Medulla oblongata (tissue), 1 donor: Measurements from ENCODE around the gene FBXO27.
"Not testable (repeated sequence)": the region's sequence is repeated elsewhere in the genome, so short reads cannot be mapped to it uniquely, and the experiment has no call there.

Experiments used
- DNase-seq: peaks from one replicate; pipeline ENCODE4 v3.0.0-alpha.2; 2015; ENCODE audit errors: extremely low spot score

Gene FBXO27

DNA sequence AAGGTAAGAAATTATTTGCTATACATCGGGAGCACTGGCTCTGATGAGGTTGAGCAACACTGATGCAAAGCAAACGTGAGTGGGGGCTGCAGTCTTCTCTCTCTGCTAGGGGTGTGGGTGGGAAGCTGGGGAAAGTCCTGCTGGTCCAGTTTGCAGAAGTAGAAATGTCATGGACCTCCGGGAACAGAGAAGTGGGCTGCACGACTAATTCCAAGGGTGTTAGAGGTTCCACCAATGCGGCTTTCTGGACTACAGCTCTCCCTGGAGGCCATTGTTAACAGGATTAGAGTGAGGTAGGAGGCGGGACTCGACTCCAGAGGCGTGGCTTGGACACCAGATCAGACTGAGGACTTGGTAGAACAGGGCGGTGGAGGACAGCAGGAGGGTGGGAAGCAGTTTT lies 5.7 kb upstream of the FBXO27 start:
- DNase-seq, result peak; percentile 28

DNA sequence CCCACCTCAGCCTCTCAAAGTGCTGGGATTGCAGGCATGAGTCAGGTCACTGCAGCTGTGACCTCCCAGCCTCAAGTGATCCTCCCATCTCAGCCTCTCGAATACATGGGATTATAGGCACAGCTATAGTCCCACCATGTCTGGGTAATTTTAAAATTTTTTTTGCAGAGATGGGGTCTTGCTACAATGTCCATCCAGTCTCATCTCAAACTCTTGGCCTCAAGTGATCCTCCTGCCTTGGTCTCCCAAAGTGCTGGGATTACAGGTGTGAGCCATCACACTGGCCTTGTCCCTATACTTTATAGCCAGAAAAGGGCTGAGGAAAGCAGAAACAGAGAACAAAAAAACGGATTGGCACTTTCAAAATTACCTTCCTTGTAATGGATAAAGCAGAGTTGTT lies 4.8 kb upstream of the FBXO27 start:
- no peak for DNase-seq

DNA sequence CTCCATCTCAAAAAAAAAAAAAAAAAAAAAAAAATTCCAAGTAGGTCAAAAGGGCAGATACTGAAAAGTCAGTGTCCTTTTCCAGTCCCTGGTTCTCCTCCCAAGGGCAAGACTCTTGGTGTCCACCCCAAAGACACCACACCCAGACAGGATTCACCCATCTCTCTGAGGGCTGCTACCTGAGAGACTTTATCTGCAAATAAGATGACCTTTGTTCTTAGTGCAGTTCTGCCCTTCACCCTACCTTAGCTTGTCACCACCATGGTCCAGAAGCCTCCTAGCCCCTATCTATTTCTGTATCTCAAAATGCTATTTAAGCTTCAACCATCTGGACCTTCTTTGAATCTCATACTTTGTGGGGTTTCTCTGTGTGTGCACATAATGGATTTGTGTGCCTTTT lies 4.2 kb upstream of the FBXO27 start:
- DNase-seq, result no peak

DNA sequence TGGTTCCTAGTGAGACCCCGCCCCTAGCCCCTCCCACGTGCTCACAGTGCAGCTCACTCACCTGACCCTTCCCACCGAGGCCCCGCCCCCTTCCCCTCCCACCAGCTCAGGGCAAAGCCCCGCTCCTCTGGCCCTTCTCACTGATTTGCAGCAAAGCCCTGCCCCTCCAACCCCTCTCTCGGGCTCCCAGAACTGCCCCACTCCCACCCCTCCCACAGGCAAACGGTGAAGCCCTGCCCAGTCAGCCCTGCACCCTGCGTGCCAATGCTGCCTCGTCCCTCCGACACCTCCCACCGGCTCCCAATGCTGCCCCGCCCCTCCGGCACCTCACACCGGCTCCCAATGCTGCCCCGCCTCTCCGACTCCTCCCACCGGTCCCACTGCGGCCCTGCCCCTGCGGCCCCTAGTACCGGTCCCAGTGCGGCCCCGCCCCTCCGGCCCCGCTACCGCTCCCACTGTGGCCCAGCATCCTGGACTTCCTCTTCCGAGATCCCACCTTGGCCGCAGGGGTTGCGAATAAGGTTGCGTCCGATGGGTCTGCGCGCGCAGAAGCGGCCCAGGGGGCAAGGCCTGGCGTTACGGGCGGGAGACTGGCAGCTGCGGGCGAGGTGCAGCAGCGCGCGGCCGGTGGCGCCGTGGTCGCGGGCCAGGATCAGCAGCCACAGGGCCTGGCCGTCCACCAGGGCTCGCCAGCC lies 834 bp downstream of the FBXO27 start:
- peak; percentile 55 for DNase-seq

DNA sequence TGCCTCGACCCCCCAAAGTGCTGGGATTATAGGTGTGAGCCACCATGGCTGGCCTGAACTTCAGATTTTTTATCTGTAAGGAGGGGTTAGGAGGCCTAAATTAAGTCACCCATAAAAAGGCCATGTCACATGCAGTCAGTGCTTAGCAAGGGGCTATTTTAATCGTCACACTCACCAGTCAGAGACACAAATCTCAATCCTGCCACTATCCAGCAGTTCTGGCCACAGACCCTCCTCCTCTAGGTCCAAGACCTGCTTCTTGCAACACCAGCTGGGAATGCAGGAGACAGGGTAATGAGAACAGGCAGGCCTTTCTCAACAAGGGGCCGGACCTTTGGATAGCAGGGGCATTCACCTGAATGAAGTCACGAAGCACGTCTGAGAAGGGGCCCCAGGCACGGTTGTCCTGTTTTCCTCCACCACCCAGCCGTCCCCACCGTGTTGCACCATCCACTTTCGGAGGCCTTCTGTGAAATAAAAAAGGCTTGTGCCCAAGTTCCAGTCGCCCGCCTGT lies 1.4 kb downstream of the FBXO27 start:
- no peak for DNase-seq

DNA sequence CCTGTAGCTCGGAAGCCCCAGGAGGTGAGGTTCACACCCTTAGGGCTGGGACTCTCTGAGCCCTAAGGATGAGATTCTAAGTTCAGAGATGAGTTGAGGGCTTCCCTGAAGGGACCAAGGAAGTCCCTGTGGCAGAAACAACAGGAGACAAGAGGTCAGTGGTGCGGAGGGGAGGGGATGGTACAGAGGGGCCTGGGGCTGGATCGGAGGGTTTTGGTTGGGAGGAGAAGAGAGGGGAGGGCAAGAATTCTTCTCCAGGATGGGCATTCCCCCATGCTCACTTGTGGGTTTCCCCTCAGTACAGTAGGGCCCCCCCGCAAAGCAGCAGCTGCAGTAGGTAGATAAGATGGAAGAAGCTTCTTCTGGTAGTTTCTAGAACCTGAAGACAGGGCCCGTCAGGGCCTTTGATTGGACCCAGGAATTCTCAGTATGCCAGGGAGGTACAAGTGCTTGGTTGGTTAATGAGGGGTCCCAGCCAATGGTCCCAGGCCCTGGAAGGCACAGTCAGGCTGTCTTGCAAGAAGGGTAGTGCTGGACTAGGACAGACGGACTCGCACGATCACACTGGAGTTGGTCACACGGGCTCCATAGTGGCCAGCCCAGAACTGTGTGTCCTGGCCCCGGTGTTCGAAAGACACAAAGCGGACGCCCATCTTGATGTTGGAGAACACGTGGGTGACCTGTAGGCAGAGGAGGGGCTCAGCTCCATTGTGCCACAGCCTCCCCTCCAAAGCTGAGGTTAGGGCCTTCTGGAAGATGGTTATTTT lies 7.3 kb downstream of the FBXO27 start:
- no peak for DNase-seq

DNA sequence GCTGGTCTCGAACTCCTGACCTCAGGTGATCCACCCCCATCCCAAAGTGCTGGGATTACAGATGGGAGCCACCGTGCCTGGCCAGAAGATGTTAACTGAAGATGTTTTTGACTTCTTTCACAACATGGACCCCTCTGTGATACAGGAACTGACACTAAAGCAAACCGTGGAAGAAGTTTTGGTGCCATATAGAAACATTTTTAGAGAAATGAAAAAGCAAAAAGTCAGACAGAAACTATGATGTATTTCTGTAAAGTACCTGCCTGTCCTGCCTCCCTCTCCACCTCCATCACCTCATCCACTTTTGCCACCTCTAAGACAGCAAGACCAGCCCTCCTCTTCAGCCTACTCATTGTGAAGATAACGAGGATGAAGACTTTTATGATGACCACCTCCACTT lies 11.3 kb downstream of the FBXO27 start:
- no peak for DNase-seq

DNA sequence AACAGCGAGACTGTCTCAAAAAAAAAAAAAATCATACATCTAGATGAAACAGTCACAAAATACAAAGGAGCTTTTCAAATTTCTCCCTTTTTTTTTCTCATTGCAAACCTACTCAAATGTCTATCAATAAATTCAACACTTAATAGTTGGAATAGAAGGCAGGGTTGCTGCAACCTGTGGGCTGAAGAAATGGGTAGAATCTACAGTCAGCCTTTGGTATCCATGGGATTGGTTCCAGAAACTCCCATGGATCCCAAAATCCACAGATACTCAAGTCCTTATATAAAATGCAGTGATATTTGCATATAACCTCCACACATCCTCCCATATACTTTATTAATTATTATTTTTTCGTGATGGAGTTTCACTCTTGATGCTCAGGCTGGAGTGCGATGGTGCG lies 14.7 kb downstream of the FBXO27 start:
- no peak for DNase-seq

DNA sequence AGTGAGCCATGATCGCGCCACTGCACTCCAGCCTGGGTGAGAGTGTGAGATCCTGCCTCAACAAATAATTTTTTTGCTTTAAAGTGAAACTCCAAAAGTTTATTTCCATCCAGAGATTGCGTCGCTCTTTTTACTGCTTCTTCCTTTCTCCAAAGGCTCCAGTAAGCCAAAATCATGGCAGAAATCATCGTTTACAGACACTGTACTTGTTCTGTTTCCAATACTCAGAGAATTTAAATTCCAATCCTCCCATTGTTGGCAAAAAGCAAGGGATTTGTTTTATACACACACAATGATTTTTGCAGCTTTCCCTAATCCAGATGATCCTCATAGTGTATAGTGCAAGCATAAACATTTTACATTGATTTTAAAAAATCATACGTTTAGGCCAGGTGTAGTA lies 15.3 kb downstream of the FBXO27 start:
- no peak for DNase-seq

DNA sequence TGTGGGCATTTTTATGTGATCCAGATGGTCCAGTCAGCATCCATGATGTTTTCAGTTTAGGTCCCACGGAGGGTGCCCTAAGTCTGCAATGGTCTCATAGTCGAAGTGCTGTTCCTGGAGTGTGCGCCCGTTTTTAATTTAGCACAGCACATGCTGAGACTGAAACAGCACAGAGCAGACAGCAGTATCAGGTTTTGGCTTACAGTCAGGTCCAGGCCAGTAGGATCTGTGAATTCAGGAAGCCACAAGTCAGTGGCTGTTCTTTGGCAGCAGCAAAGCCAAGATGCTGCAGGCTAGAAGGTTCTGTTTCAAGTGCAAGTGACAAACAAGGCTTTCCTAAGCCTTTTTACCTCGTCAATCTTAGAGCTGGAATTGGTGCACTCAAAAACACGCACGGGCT lies 18.3 kb downstream of the FBXO27 start:
- no peak for DNase-seq

DNA sequence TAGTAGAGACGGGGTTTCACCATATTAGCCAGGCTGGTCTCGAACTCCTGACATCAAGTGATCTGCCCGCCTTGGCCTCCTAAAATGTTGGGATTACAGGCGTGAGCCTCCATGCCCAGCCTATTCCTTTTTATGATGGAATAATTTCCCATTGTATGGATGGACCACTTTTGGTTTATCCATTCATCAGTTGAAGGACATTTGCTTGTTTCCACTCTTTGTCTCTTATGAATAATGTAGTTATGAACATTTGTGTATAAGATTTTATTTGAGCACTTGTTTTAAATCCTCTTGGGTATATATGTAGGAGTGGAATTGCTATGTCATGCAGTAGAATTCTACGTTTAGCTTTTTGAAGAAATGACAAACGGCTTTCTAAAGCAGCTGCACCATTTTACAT lies 23.3 kb downstream of the FBXO27 start:
- DNase-seq, result no peak

DNA sequence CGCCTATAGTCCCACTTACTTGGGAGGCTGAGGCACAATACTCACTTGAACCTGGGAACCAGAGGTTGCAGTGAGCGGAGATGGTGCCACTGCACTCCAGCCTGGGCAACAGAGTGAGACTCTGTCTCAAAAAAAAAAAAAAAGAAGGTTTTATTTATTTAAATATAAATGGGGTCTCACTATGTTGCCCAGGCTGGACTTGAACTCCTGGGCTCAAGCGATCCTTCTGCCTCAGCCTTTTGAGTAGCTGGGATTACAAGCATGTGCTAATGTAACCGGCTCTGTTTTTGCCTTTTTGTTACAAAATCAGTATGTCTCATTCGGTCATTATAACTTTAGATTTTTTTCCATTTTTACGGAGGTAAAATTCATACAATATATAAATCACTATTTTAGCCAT lies 24.2 kb downstream of the FBXO27 start:
- DNase-seq, result no peak

DNA sequence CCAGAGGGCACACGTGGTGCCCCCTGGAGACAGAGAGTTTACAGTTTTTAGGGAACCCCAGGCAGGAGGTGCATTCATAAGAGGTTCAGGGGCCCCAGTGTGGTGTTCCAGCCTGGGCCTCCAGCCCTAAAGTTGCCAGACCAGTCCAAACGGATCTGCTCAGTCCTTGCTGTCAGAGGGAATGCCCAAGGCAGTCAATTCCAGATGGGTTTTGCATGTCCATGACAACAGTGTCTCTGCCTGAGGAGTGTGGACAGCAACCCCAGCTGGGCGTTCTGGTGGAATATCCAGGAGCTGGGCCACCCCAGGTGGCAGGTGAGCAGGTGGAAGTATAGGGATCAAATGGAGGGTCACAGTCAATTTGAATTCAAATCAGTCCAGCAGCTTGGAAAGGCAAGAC lies 25.3 kb downstream of the FBXO27 start:
- DNase-seq, result no peak

DNA sequence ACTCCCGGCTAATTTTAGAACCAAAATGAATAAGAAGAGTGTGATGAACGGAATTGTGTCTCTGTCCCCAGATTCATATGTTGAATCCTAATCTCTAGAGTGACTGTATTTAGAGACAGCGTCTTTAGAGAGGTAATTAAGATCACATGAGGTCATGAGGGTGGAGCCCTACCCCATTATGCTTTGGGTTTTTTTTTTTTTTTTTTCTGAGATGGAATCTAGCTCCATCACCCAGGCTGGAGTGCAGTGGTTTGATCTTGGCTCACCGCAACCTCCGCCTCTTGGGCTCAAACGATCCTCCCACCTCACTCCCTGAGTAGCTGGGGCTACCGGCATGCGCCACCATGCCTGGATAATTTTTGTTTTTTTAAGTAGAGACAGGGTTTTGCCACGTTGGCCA lies 27.9 kb downstream of the FBXO27 start:
- no peak for DNase-seq

DNA sequence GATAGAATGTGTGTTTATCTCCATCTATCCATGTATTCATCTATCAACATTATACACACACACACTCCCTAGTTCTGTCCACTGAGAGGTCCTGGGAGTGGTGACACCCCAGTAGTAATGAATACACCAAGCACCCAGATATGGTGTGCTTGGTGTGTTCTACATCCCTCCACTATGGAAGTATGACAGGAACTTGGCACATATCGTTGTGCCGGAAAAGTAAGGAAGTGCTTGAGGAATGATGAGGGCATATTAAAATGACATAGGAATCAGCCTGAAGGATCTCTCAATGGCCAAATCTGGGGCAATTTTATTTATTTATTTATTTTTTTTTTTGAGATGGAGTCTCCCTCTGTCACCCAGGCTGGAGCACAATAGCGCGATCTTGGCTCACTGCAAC lies 28.6 kb downstream of the FBXO27 start:
- DNase-seq, result no peak

DNA sequence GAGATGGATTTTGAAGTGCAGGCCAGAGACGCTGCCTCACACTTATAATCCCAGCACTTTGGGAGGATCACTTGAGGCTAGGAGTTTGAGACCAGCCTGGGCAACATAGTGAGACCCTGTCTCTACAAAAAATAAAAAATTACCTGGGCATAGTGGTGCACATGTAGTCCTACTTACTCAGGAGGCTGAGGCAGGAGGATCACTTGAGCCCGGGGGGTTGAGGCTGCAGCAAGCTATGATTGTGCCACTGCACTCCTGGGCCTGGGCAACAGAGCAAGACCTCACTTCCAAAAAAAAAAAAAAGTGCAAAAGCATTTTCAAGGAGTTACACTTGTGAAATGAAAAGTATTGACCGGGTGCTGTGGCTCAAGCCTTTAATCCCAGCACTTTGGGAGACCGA lies 29.2 kb downstream of the FBXO27 start:
- DNase-seq, result no peak

DNA sequence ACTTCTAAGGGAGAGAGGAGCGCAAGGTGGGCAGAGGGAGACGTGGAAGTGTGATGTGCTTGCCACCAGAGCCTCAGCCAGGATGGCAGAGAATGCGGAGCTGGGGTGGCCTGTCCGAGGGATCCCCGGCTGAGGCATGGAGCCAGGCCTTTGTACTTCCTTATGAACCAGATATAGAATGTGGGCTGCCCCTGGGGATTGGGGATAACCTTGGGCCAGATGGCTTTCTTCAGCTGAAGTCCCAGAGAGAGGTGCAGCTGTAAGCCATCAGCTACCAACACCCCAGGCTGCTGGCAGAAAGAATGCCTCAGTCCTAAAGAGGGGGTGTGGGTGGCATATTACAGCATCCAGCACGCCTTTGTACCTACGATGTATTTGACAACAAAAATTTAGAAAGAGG lies 31.3 kb downstream of the FBXO27 start:
- DNase-seq, result no peak

DNA sequence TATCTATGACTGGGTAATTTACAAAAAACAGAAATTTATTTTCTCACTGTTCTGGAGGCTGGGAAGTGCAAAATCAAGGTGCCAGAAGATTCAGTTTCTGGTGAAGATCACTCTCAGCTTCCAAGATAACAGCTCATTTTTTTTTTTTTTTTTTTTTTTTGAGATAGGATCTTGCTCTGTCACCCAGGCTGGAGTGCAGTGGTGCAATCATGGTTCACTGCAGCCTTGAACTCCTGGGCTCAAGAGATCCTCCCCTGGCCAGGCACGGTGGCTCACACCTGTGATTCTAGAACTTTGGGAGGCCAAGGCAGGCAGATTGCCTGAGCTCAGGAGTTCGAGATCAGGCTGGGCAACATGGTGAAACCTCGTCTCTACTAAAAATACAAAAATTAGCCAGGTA lies 34.8 kb downstream of the FBXO27 start:
- DNase-seq, result not testable (repeated sequence)

DNA sequence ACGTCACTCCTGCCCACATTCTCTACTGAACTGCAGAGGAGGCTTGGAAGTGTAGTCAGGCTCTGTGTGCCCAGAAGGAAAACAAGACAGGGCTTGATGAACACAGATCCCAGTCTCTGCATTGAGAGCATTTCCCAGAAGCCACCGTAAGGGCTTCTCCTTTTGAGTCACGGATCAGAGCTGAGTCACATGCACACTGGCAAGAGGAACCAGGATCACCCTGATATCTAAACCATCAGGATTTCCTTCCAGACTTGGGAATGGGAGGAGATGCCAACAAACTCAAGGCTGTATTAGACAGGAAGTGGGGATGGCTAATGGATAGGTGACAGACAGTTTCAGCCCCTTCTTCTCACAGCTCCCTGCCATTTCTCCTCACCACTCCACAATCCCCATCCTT lies 39.1 kb downstream of the FBXO27 start:
- DNase-seq, result no peak

DNA sequence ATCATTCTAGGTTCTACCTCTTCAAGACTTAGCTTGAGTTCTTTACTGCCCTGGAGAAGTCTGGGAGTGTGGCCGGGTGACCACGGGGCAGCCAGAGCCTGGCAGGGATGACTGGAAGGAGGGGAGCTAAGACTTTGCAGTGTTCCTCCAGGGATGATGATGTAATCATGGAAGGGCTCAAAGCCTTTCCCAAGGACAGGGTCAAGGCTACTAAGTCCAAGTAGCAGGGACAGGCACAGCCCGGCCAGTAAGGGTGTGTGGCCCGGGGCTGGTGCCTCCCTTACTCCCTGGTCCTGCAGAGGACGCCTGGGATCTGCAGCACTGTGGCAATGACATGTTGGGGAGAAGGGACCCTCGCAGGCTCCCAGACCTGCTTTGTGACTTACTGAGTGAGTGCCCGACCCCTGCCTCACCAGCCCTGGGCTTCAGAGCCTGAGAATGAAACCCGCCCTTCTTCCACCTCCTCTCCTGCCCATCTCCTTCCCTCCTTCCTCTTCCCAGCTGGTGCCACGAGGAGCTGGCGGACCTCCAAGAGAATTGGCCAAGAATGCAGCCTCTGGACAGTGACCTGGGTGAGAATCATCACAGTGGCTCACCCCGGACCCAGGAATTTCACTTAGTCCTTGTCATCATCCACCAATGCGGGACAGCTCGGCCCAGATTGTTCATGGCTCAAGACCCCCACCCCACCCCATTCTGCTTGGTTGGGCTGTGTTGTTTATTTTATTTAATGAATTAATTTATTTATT lies 41.2 kb downstream of the FBXO27 start:
- DNase-seq, result peak; percentile 19

DNA sequence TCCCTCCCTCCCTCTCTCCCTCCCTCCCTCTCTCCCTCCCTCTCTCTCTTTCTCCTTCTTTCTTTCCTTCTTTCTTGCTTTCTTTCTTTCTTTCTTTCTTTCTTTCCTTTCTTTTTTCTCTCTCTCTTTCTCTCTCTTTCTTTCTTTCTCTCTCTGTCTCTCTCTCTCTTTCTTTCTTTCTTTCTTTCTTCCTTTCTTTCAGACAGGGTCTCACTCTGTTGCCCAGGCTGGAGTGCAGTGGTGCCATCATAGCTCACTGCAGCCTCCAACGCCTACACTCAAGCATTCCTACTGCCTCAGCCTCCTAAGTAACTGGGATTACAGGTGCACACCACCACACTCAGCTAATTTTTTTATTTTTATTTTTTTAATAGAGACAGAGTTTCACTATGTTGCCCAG lies 42.7 kb downstream of the FBXO27 start:
- not testable (repeated sequence) for DNase-seq

DNA sequence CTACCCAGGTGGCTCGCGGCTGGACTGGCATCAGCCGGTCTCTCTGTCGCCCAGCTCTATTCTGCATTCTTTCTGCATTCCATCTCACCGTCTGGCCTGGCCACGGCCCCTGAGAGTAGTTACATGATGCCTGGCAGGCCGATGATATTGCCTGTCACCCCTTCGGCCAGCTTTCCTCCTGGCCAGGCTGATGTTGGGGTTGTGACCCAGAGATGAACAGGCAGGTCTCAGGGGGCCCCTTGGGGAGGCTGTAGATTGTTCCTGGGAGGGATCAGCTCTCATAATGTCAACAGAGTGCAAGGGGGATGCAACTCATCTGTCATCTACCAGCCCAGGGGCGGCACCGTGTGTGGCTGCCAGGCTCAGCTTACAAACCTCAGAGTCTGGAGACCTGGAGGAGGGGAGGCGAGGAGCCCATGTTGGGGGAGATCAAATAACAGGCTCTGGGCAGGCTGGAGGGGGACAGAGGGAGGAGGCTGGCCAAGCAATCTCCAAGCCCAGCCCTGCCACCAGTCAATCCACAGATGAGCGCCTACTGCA lies 43.2 kb downstream of the FBXO27 start:
- DNase-seq, result no peak
